Metanephros (tissue), 2 donors: Measurements from ENCODE around the gene COPS7B. TPM values are rescaled to one million over a fixed set of nuclear protein-coding genes. Genes with fewer than 3 reads are reported as not detected.

Source experiments
- small RNA-seq: library from RNA; depleted of rRNA; stranded (forward); fragments of <200 nt; gene quantifications from one replicate; pipeline ENCODE3, GENCODE V24; 2014; ENCODE audit warnings: low replicate concordance
- total RNA-seq: library from RNA; depleted of rRNA; stranded (reverse); fragments of >200 nt; gene quantifications from one replicate; pipeline ENCODE4 v1.2.3, GENCODE V29; 2014

The COPS7B gene
- 30.5 TPM for total RNA-seq

GRCh38 chr2:231786177-231786916 is at the start of gene COPS7B:
TSS of gene COPS7B (plus strand) at chr2:231786445. CDS start at chr2:231788571, 2,126 bp downstream.

DNA sequence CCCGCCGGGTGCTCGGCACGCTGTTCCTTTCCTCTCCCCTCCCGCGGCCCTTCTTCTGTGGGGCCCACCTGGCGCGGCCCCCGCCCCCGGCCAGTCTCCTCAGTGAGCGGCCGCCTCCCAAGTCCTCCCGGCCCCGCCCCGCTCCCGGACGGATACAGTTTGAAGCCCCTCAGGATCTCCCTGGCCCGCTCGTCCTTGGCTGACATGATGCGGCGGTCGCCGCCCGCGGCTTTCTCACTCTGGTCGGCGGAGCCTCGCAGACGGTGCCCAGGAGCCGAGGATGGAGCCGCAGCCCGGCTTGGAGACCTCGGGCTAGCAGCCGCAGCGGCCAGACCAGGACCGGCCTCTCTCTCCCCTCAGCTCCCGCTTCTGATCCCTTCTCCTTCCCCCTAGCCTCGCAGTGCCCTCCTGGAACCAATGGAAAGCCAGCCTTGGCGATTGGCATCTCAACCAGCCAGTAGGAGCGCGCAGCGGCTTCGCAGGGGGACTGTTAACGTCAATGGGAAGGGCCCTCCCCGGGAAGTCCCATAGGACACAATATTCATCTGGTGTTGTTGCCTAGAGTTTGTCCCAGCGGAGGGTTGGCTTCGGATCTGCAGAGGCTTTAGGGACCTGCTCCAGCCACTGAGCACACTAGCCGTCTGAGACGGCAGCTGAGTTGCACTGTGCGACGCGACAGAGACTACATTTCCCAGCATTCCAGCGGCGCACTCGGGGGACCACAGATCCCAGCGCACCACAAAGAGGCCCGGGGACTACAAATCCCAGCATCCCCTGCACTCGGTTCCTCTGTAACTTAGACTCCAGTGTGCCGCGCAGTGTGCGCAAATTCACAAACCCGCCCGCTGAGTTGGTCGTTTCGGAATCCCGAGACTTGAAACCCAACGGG is 5.1 kb upstream of the COPS7B start, which contains the start of gene PDE6D:
Gene PDE6D (minus strand): TSS at position 374 of the 889 bp plus-strand sequence. CDS start 168 bp downstream, at position 206.

Small RNA genes lying within 50 kb of the gene (small RNA-seq; reads per million reads assigned to genes)
- gene AC073476.4, result not detected

Other genes with a start within 250 kb of the COPS7B start
- not detected for gene TEX44, start 193.6 kb upstream of the COPS7B start, total RNA-seq
- 1,202 TPM for gene PTMA, start 77.9 kb upstream of the COPS7B start, total RNA-seq
- gene PDE6D, start 5.2 kb upstream of the COPS7B start, total RNA-seq, result 14.9 TPM
- gene NPPC, start 140.0 kb downstream of the COPS7B start, total RNA-seq, result 3.2 TPM
- gene DIS3L2, start 175.3 kb downstream of the COPS7B start, total RNA-seq, result 36.2 TPM